Upper lobe of left lung (tissue), 4 donors: ENCODE data around the gene MEPCE.

Experiments used
- POLR2A ChIP-seq, 4 donors: fragments of 450-650 bp; IDR thresholded peaks; one replicate each; pipeline ENCODE4 v1.5.1; 2016 to 2017; ENCODE audit warnings: antibody characterized with exemption in 4 of 4, mild to moderate bottlenecking in 2 of 4
- TF ChIP-seq, protein P1 (sequence below), 6 experiments: fragments of 450-650 bp in 4 of 6; fragments of 200-600 bp in 2 of 6; sonication (generic) in 2 of 6; IDR thresholded peaks; one replicate each; pipeline ENCODE4 v1.5.1; 2016 to 2019; ENCODE audit warnings: antibody characterized with exemption in 6 of 6

DNA sequence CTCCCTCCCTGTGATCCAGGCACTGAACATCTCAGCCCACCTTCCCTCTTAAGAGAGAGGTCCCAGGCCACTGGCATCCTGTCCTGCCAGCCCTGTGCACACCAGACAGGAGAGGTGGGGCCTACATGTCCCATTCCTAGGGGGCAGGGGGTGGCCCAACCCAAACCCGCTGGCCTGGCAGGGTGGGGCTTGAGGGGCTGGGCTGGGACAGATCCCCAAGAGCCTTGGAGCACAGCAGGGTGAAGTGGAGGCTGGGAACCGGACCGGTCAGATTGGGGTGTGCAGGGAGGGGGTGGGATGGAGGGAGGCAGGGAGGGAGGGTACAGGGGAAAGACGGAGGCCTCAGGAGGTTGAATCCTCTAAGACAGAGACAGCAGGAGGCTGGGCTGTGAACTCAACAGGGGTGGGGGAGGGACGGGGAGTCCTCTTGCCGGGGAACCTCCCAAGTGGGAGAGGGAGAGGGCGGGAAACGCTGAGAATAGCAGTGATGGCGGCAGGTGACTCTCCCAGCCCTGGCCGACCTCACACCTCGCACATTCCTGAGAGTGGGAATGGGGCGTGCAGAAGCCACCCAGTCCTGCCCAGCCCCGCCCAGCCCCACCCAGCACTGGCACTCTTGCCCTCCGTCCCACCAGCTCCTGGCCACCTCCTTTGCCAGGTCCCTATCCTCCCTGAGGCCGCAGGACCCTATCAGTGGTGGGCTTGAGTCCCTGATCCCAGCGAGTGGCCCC lies 42.7 kb downstream of the MEPCE start:
- no peak for TF ChIP-seq POLR2A (IDR thresholded peaks at IDR 0.05)
- TF ChIP-seq, protein P1, sequence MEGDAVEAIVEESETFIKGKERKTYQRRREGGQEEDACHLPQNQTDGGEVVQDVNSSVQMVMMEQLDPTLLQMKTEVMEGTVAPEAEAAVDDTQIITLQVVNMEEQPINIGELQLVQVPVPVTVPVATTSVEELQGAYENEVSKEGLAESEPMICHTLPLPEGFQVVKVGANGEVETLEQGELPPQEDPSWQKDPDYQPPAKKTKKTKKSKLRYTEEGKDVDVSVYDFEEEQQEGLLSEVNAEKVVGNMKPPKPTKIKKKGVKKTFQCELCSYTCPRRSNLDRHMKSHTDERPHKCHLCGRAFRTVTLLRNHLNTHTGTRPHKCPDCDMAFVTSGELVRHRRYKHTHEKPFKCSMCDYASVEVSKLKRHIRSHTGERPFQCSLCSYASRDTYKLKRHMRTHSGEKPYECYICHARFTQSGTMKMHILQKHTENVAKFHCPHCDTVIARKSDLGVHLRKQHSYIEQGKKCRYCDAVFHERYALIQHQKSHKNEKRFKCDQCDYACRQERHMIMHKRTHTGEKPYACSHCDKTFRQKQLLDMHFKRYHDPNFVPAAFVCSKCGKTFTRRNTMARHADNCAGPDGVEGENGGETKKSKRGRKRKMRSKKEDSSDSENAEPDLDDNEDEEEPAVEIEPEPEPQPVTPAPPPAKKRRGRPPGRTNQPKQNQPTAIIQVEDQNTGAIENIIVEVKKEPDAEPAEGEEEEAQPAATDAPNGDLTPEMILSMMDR (IDR thresholded peaks at IDR 0.05) = no peak
